IMR-90 (cell line): ENCODE measurements around the gene AKR7A2. TPM values are rescaled to one million over a fixed set of nuclear protein-coding genes. Genes with fewer than 3 reads are reported as not detected.

ENCODE experiments used
- ATAC-seq: fragments of 200-7000 bp; cut with Tn5 transposase; 2 replicates; pipeline ENCODE4 v1.9.1; 2020; ENCODE audit warnings: low read depth, mild to moderate bottlenecking, moderate library complexity
- BruUV-seq: library from RNA; stranded (reverse); fragments of 400-500 nt; replicated peaks from 2 replicates; lab custom pipeline; 2021; lab: Mats Ljungman, UMichigan
- CTCF ChIA-PET: fragments of 300-600 bp; formaldehyde crosslinking; extraction: SDS; loops from one replicate; lab custom pipeline; 2021; ENCODE audit warnings: antibody characterized with exemption; lab: Yijun Ruan, JAX
- POLR2A ChIA-PET: fragments of 300-600 bp; sonication (Branson Sonifier 250); formaldehyde crosslinking; loops from one replicate; lab custom pipeline; 2022; ENCODE audit warnings: antibody characterized with exemption; ENCODE audit not compliant: unreplicated experiment; lab: Charles Lee
- DNase-seq: peaks from one replicate; pipeline ENCODE4 v3.0.0; 2013
- H2AFZ ChIP-seq: replicated peaks from 2 replicates; pipeline ENCODE3; 2013; ENCODE audit warnings: low read length, mild to moderate bottlenecking; ENCODE audit not compliant: poor library complexity
- H2AK5ac ChIP-seq: 2 replicates; pipeline ENCODE4 v1.6.1; 2013; ENCODE audit warnings: low read depth, low read length, inconsistent platforms
- H2AK9ac ChIP-seq: replicated peaks from 2 replicates; pipeline ENCODE3; 2013; ENCODE audit warnings: mild to moderate bottlenecking, low read depth, low read length, moderate library complexity; ENCODE audit not compliant: poor library complexity
- H2BK120ac ChIP-seq: 2 replicates; pipeline ENCODE4 v1.6.1; 2013; ENCODE audit warnings: low read depth, low read length, inconsistent platforms
- H2BK15ac ChIP-seq: 3 replicates; pipeline ENCODE4 v1.6.1; 2013; ENCODE audit warnings: low read depth, low read length, inconsistent platforms
- H2BK20ac ChIP-seq: 2 replicates; pipeline ENCODE4 v1.6.1; 2013; ENCODE audit warnings: low read depth, mild to moderate bottlenecking, inconsistent platforms, low read length, moderate library complexity
- H2BK5ac ChIP-seq: 2 replicates; pipeline ENCODE4 v1.6.1; 2013; ENCODE audit warnings: mild to moderate bottlenecking, low read depth, low read length, inconsistent platforms; ENCODE audit not compliant: poor library complexity, severe bottlenecking
- H3K14ac ChIP-seq: replicated peaks from 2 replicates; pipeline ENCODE4 v1.6.1; 2013; ENCODE audit warnings: low read depth, low read length, inconsistent platforms
- H3K18ac ChIP-seq: 2 replicates; pipeline ENCODE4 v1.6.1; 2013; ENCODE audit warnings: low read depth, low read length, control low read depth
- H3K23ac ChIP-seq: 2 replicates; pipeline ENCODE4 v1.6.1; 2013; ENCODE audit warnings: low read depth, low read length, inconsistent platforms
- H3K27ac ChIP-seq: 2 replicates; pipeline ENCODE4 v1.5.1; 2013; ENCODE audit warnings: mild to moderate bottlenecking, control low read depth, low read length; ENCODE audit not compliant: insufficient read depth
- H3K27me3 ChIP-seq: 2 replicates; pipeline ENCODE4 v1.6.1; 2013; ENCODE audit warnings: low read length; ENCODE audit not compliant: control insufficient read depth, insufficient read depth
- H3K36me3 ChIP-seq: 2 replicates; pipeline ENCODE4 v1.6.1; 2013; ENCODE audit warnings: low read length, mixed read lengths; ENCODE audit not compliant: control insufficient read depth, insufficient read depth
- H3K4ac ChIP-seq: 2 replicates; pipeline ENCODE4 v1.6.1; 2013; ENCODE audit warnings: low read depth, low read length, inconsistent platforms
- H3K4me1 ChIP-seq: 2 replicates; pipeline ENCODE4 v1.6.1; 2013; ENCODE audit warnings: low read length, mixed read lengths; ENCODE audit not compliant: control insufficient read depth, insufficient read depth
- H3K4me2 ChIP-seq: 2 replicates; pipeline ENCODE4 v1.6.1; 2013; ENCODE audit warnings: low read depth, mild to moderate bottlenecking, control low read depth, low read length, moderate library complexity
- H3K4me3 ChIP-seq: 2 replicates; pipeline ENCODE4 v1.5.1; 2013; ENCODE audit warnings: low read depth, mild to moderate bottlenecking, control low read depth, low read length, moderate library complexity; ENCODE audit not compliant: insufficient read depth
- H3K56ac ChIP-seq: 2 replicates; pipeline ENCODE4 v1.6.1; 2013; ENCODE audit warnings: low read length, inconsistent platforms; ENCODE audit not compliant: insufficient read depth; ENCODE audit errors: extremely low read depth
- H3K79me1 ChIP-seq, 2 experiments: 2 replicates each; pipeline ENCODE4 v1.6.1; 2013; ENCODE audit warnings: low read length in 2 of 2, inconsistent platforms in 1 of 2, low read depth in 1 of 2
- H3K9ac ChIP-seq: 2 replicates; pipeline ENCODE4 v1.6.1; 2013; ENCODE audit warnings: low read depth, low read length, control low read depth
- H3K9me1 ChIP-seq: 2 replicates; pipeline ENCODE4 v1.6.1; 2013; ENCODE audit warnings: low read length, inconsistent platforms; ENCODE audit not compliant: insufficient read depth
- H3K9me3 ChIP-seq: 2 replicates; pipeline ENCODE4 v1.6.1; 2013; ENCODE audit warnings: low read length; ENCODE audit not compliant: control insufficient read depth, insufficient read depth
- H4K20me1 ChIP-seq: 2 replicates; pipeline ENCODE4 v1.6.1; 2013; ENCODE audit warnings: low read length, inconsistent platforms; ENCODE audit not compliant: insufficient read depth
- H4K5ac ChIP-seq: 2 replicates; pipeline ENCODE4 v1.6.1; 2013; ENCODE audit warnings: mild to moderate bottlenecking, low read depth, low read length, control low read depth
- H4K8ac ChIP-seq, 2 experiments: 2 replicates each; pipeline ENCODE4 v1.6.1; 2013; ENCODE audit warnings: low read depth in 2 of 2, low read length in 2 of 2, control low read depth in 1 of 2, inconsistent platforms in 1 of 2
- H4K91ac ChIP-seq: 2 replicates; pipeline ENCODE4 v1.6.1; 2013; ENCODE audit warnings: low read depth, low read length, inconsistent platforms; ENCODE audit not compliant: insufficient read depth
- BHLHE40 ChIP-seq: fragments of 150-350 bp; IDR thresholded peaks from 2 replicates; pipeline ENCODE4 v1.6.1; 2016; ENCODE audit warnings: mild to moderate bottlenecking, low read depth, low read length
- CHD1 ChIP-seq: IDR thresholded peaks from 2 replicates; pipeline ENCODE4 v1.6.1; 2012; ENCODE audit warnings: low read depth, low read length, improper control_type of control experiment
- CTCF ChIP-seq: conservative IDR thresholded peaks from 2 replicates; pipeline ENCODE4 v1.5.1; 2012; ENCODE audit warnings: mild to moderate bottlenecking, low read depth, low read length, improper control_type of control experiment
- MAFK ChIP-seq: IDR thresholded peaks from 2 replicates; pipeline ENCODE4 v1.6.1; 2012; ENCODE audit warnings: low read depth, low read length, improper control_type of control experiment
- MAZ ChIP-seq: IDR thresholded peaks from 2 replicates; pipeline ENCODE4 v1.6.1; 2012; ENCODE audit warnings: low read depth, mild to moderate bottlenecking, low read length, improper control_type of control experiment, moderate library complexity, borderline replicate concordance
- MXI1 ChIP-seq: IDR thresholded peaks from 2 replicates; pipeline ENCODE4 v1.6.1; 2012; ENCODE audit warnings: low read depth, mild to moderate bottlenecking, low read length, moderate library complexity, borderline replicate concordance
- NFE2L2 ChIP-seq: fragments of 150-350 bp; IDR thresholded peaks from 2 replicates; pipeline ENCODE4 v1.6.1; 2016; ENCODE audit warnings: low read depth, mild to moderate bottlenecking, low read length
- POLR2A ChIP-seq: IDR thresholded peaks from 2 replicates; pipeline ENCODE4 v1.6.1; 2012; ENCODE audit warnings: mild to moderate bottlenecking, low read depth, low read length
- RAD21 ChIP-seq: IDR thresholded peaks from 2 replicates; pipeline ENCODE4 v1.6.1; 2012; ENCODE audit warnings: low read length, improper control_type of control experiment
- RCOR1 ChIP-seq: IDR thresholded peaks from 2 replicates; pipeline ENCODE4 v1.6.1; 2012; ENCODE audit warnings: mild to moderate bottlenecking, low read length, improper control_type of control experiment; ENCODE audit not compliant: insufficient replicate concordance
- USF2 ChIP-seq: fragments of 150-350 bp; IDR thresholded peaks from 2 replicates; pipeline ENCODE4 v1.6.1; 2017; ENCODE audit warnings: mild to moderate bottlenecking, antibody characterized with exemption, low read length, low read depth
- WGBS, 2 experiments: methylation state at CpG; one replicate each; pipeline versions ENCODE4 v1.1.5 to v1.1.7; 2013; ENCODE audit warnings: missing lambda C conversion rate in 2 of 2; ENCODE audit not compliant: insufficient read length in 1 of 2; ENCODE audit errors: extremely low coverage in 2 of 2; 5-methylcytosine and 5-hydroxymethylcytosine counted together
- dilution Hi-C: fragments of 300-500 bp; cut with HindIII; formaldehyde crosslinking; loops from one replicate; pipeline ENCODE4 v1.14.3; 2018; ENCODE audit warnings: low sequenced_read_pairs; ENCODE audit not compliant: unreplicated experiment
- in situ Hi-C: fragments of 300-500 bp; cut with MboI; formaldehyde crosslinking; loops from 3 replicates; pipeline ENCODE4 v1.14.3; 2019; ENCODE audit warnings: low sequenced_read_pairs, inconsistent platforms, mixed read lengths
- intact Hi-C: fragments of 100-400 bp; cut with micrococcal nuclease; formaldehyde crosslinking; loops from 2 replicates; pipeline ENCODE4 v1.10.0; 2022
- polyA plus RNA-seq, 3 experiments: library from polyadenylated mRNA; depleted of rRNA; stranded (reverse); fragments of >200 nt; gene quantifications; 2 replicates each; pipeline ENCODE4 v1.2.3, GENCODE V29; 2012; ENCODE audit warnings: low replicate concordance in 1 of 3
- total RNA-seq: library from RNA; depleted of rRNA; stranded (reverse); fragments of >200 nt; gene quantifications from 2 replicates; pipeline ENCODE4 v1.2.3, GENCODE V29; 2012

Gene AKR7A2
- total and polyA plus RNA-seq, 2 of the 4 experiments (the other 2 are of a cell fraction) = 55.8 to 60.2 TPM

GRCh38 chr1:19353596-19353995 lies 41.7 kb upstream of the AKR7A2 start:
- intact Hi-C loops = no loop called here
- Histone ChIP-seq H3K18ac (no peak overlapping the region), H2AK9ac (no peak overlapping the region), H3K14ac (no peak overlapping the region), H2BK20ac (no peak overlapping the region), H3K4me1 (peaks cover 2% of the 10 kb centered on the region; the same call in 1 of the 2 replicates), H2BK5ac (no peak overlapping the region), H4K8ac (no peak overlapping the region), H3K4me2 (no peak overlapping the region), H4K5ac (no peak overlapping the region), H2BK15ac (no peak overlapping the region), H2AFZ (no peak overlapping the region), H3K4me3 (no peak overlapping the region), H2AK5ac (no peak overlapping the region), H2BK120ac (no peak overlapping the region), H3K4ac (no peak overlapping the region), H3K9me1 (no peaks in the 10 kb centered on the region), H3K27me3 (no peaks in the 10 kb centered on the region), H3K79me1 (peaks cover 29 to 67% of the 10 kb centered on the region in 2 experiments), H3K9ac (no peak overlapping the region), H3K23ac (no peak overlapping the region), H3K9me3 (no peaks in the 10 kb centered on the region), H3K36me3 (peaks cover 76% of the 10 kb centered on the region), H4K20me1 (peaks cover 43% of the 10 kb centered on the region), H3K56ac (no peak overlapping the region), H4K91ac (no peak overlapping the region), H3K27ac (no peak overlapping the region)
- ChIA-PET POLR2A (interaction anchor here (0.5 kb wide), 1 partner anchor 20 kb away, joined by 3 read pairs; no protein-coding TSS in a partner anchor), CTCF (no interaction called here)
- in situ Hi-C loops = no loop called here
- WGBS, 2 experiments = 83% methylated on average over 4 of the region's 8 CpGs; no CpG with 5 or more reads in 1 of the 2 experiments
- ATAC-seq (no peak), DNase-seq (no peak)
- TF ChIP-seq CTCF (no peak), NFE2L2 (no peak), MAFK (no peak), RAD21 (no peak), BHLHE40 (no peak), MXI1 (no peak), USF2 (no peak), POLR2A (no peak), RCOR1 (no peak), CHD1 (no peak), MAZ (no peak)
- BruUV-seq = no TSS peak
- dilution Hi-C loops = no loop called here
